Measurements from ENCODE around the gene KIAA1217.

KIAA1217 gene

GRCh38 chr10:24384954-24385353 is 176.0 kb downstream of the KIAA1217 start:
- H3K27me3 ChIP-seq (ENCODE audit: low read length), result no peaks in the 10 kb centered on the region

GRCh38 chr10:24385776-24386175 is 176.8 kb downstream of the KIAA1217 start:
- TF ChIP-seq EZH2phosphoT487 (conservative IDR thresholded peaks at IDR 0.05; ENCODE audit: low read length) (no peak), CTCF (IDR thresholded peaks at IDR 0.05; ENCODE audit: insufficient read depth, low read length, poor library complexity, severe bottlenecking) (no peak)
- Histone ChIP-seq H2AFZ (ENCODE audit: low read depth, low read length, severe bottlenecking) (no peak overlapping the region), H3K4me2 (ENCODE audit: low read depth, low read length, poor library complexity, severe bottlenecking) (no peak overlapping the region), H3K9me2 (replicated peaks; ENCODE audit: insufficient read depth, low read length) (no peaks in the 10 kb centered on the region), H3K79me2 (ENCODE audit: insufficient read depth, low read length) (no peaks in the 10 kb centered on the region), H3K4me3 (ENCODE audit: insufficient read depth, low read length, poor library complexity, severe bottlenecking) (no peak overlapping the region), H3K36me3 (ENCODE audit: low read length) (no peaks in the 10 kb centered on the region), H3K27ac (ENCODE audit: low read depth, low read length) (no peak overlapping the region), H3K9ac (ENCODE audit: low read length) (no peak overlapping the region), H3K27me3 (ENCODE audit: low read length) (no peaks in the 10 kb centered on the region), H4K20me1 (ENCODE audit: low read depth, low read length) (no peaks in the 10 kb centered on the region), H3K9me3 (ENCODE audit: insufficient read depth, low read length) (no peaks in the 10 kb centered on the region), H3F3A (ENCODE audit: insufficient read depth) (no peaks in the 10 kb centered on the region)

More at GRCh38 chr10:24384954-24385353, 176.0 kb downstream of the KIAA1217 start:
- Histone ChIP-seq H3K27ac (ENCODE audit: low read depth, low read length) (no peak overlapping the region), H2AFZ (ENCODE audit: low read depth, low read length, severe bottlenecking) (no peak overlapping the region), H4K20me1 (ENCODE audit: low read depth, low read length) (no peaks in the 10 kb centered on the region), H3K4me2 (ENCODE audit: low read depth, low read length, poor library complexity, severe bottlenecking) (no peak overlapping the region), H3F3A (ENCODE audit: insufficient read depth) (no peaks in the 10 kb centered on the region), H3K9me3 (ENCODE audit: insufficient read depth, low read length) (no peaks in the 10 kb centered on the region), H3K9me2 (replicated peaks; ENCODE audit: insufficient read depth, low read length) (no peaks in the 10 kb centered on the region), H3K4me3 (ENCODE audit: insufficient read depth, low read length, poor library complexity, severe bottlenecking) (no peak overlapping the region), H3K79me2 (ENCODE audit: insufficient read depth, low read length) (no peaks in the 10 kb centered on the region), H3K9ac (ENCODE audit: low read length) (no peak overlapping the region), H3K36me3 (ENCODE audit: low read length) (no peaks in the 10 kb centered on the region)
- no peak for TF ChIP-seq EZH2phosphoT487 (conservative IDR thresholded peaks at IDR 0.05; ENCODE audit: low read length)
- TF ChIP-seq CTCF (IDR thresholded peaks at IDR 0.05; ENCODE audit: insufficient read depth, low read length, poor library complexity, severe bottlenecking), result no peak

- Histone ChIP-seq H3K4me2 (ENCODE audit: low read depth, low read length, poor library complexity, severe bottlenecking) (no peak overlapping the region), H3F3A (ENCODE audit: insufficient read depth) (no peaks in the 10 kb centered on the region), H3K4me3 (ENCODE audit: insufficient read depth, low read length, poor library complexity, severe bottlenecking) (no peak overlapping the region), H3K9me2 (replicated peaks; ENCODE audit: insufficient read depth, low read length) (no peaks in the 10 kb centered on the region), H3K9me3 (ENCODE audit: insufficient read depth, low read length) (no peaks in the 10 kb centered on the region), H3K9ac (ENCODE audit: low read length) (no peak overlapping the region), H3K36me3 (ENCODE audit: low read length) (no peaks in the 10 kb centered on the region), H3K27me3 (ENCODE audit: low read length) (no peaks in the 10 kb centered on the region), H3K27ac (ENCODE audit: low read depth, low read length) (no peak overlapping the region), H2AFZ (ENCODE audit: low read depth, low read length, severe bottlenecking) (no peak overlapping the region), H3K79me2 (ENCODE audit: insufficient read depth, low read length) (no peaks in the 10 kb centered on the region), H4K20me1 (ENCODE audit: low read depth, low read length) (no peaks in the 10 kb centered on the region)
- TF ChIP-seq CTCF (IDR thresholded peaks at IDR 0.05; ENCODE audit: insufficient read depth, low read length, poor library complexity, severe bottlenecking) (no peak), EZH2phosphoT487 (conservative IDR thresholded peaks at IDR 0.05; ENCODE audit: low read length) (no peak)
Measured at GRCh38 chr10:24390146-24390700, 181.3 kb downstream of the KIAA1217 start.
